ENCODE measurements around the gene OR5C1. TPM values are rescaled to one million over a fixed set of nuclear protein-coding genes. Genes with fewer than 3 reads are reported as not detected.
A peak's percentile ranks its signal among the peaks of the same experiment; 100 is the strongest.
"Not testable (repeated sequence)": the region's sequence is repeated elsewhere in the genome, so short reads cannot be mapped to it uniquely, and the experiment has no call there.

OR5C1 gene
- total RNA-seq, 1 experiment from 2014 or later, result not detected

- intact Hi-C loops (cut with micrococcal nuclease; ENCODE audit: unreplicated experiment); ATAC-seq; H3K4me3 ChIP-seq (ENCODE audit: low read depth in 2 of 2, low read length in 2 of 2); POLR2A ChIA-PET; H3K4me1 ChIP-seq (ENCODE audit: control insufficient read depth, insufficient read depth, low read length); BruUV-seq (replicated peaks); H3K9me3 ChIP-seq (ENCODE audit: control insufficient read depth, insufficient read depth, low read depth, low read length); H3K36me3 ChIP-seq (ENCODE audit: control insufficient read depth, insufficient read depth, low read length); in situ Hi-C loops (cut with HindIII; ENCODE audit: low pct_unique_long_range_greater_than_20kb, low sequenced_read_pairs); H3K27me3 ChIP-seq (ENCODE audit: control insufficient read depth, insufficient read depth, low read length); H3K27ac ChIP-seq (ENCODE audit: low read length); DNase-seq (ENCODE audit: low read depth, low spot score): not testable (repeated sequence)
- CTCF ChIA-PET, result interaction anchor here (1.0 kb wide), 1 partner anchor 311 kb away, joined by 3 read pairs; no protein-coding TSS in a partner anchor
These were observed 20.5 kb downstream of the OR5C1 start for GRCh38 chr9:122809261-122809660.

- ATAC-seq, result peak; percentile 95
These were observed 21.7 kb downstream of the OR5C1 start for GRCh38 chr9:122810306-122810946.

GRCh38 chr9:122812736-122813135 is 24.0 kb downstream of the OR5C1 start:
- CTCF ChIA-PET, result interaction anchor here (0.7 kb wide), 1 partner anchor 197 kb away, joined by 4 read pairs; no protein-coding TSS in a partner anchor
- POLR2A ChIA-PET, result no interaction called here
- in situ Hi-C loops (cut with HindIII; ENCODE audit: low pct_unique_long_range_greater_than_20kb, low sequenced_read_pairs), result no loop called here
- H3K36me3 ChIP-seq (ENCODE audit: control insufficient read depth, insufficient read depth, low read length), result no peaks in the 10 kb centered on the region
- intact Hi-C loops (cut with micrococcal nuclease; ENCODE audit: unreplicated experiment), result loop anchor here (5.0 to 10.0 kb wide), 2 partner anchors 460 to 688 kb away; no protein-coding TSS in a partner anchor
- H3K9me3 ChIP-seq (ENCODE audit: control insufficient read depth, insufficient read depth, low read depth, low read length), result no peaks in the 10 kb centered on the region
- no peak overlapping the region for H3K4me3 ChIP-seq (ENCODE audit: low read depth in 2 of 2, low read length in 2 of 2)
- no peak overlapping the region for H3K27ac ChIP-seq (ENCODE audit: low read length)
- ATAC-seq, result no peak
- no peak for TF ChIP-seq POLR2AphosphoS5 (IDR thresholded peaks at IDR 0.05; ENCODE audit: low read depth, low read length)
- no peak for TF ChIP-seq CTCF (IDR thresholded peaks at IDR 0.05)
- TF ChIP-seq TCF7L2 (IDR thresholded peaks at IDR 0.05; ENCODE audit: low read depth, low read length), result no peak
- no peak for TF ChIP-seq SIN3A (IDR thresholded peaks at IDR 0.05; ENCODE audit: borderline replicate concordance, insufficient read depth, low read depth, low read length)
- no peak for TF ChIP-seq REST (IDR thresholded peaks at IDR 0.05; ENCODE audit: insufficient read depth in 1 of 2, low read depth in 2 of 2, low read length in 1 of 2)
- BruUV-seq (replicated peaks), result no TSS peak
- H3K27me3 ChIP-seq (ENCODE audit: control insufficient read depth, insufficient read depth, low read length), result no peaks in the 10 kb centered on the region
- H3K4me1 ChIP-seq (ENCODE audit: control insufficient read depth, insufficient read depth, low read length), result no peaks in the 10 kb centered on the region
- DNase-seq (ENCODE audit: low read depth, low spot score), result no peak

More at GRCh38 chr9:122810306-122810946, 21.7 kb downstream of the OR5C1 start:
- intact Hi-C loops (cut with micrococcal nuclease; ENCODE audit: unreplicated experiment), result loop anchor here (1.0 to 10.0 kb wide), 3 partner anchors 345 to 686 kb away; no protein-coding TSS in a partner anchor
- Histone ChIP-seq H3K4me3 (ENCODE audit: low read depth in 2 of 2, low read length in 2 of 2) (no peak overlapping the region), H3K27ac (ENCODE audit: low read length) (no peak overlapping the region), H3K36me3 (ENCODE audit: control insufficient read depth, insufficient read depth, low read length) (no peaks in the 10 kb centered on the region), H3K4me1 (ENCODE audit: control insufficient read depth, insufficient read depth, low read length) (no peaks in the 10 kb centered on the region), H3K27me3 (ENCODE audit: control insufficient read depth, insufficient read depth, low read length) (no peaks in the 10 kb centered on the region), H3K9me3 (ENCODE audit: control insufficient read depth, insufficient read depth, low read depth, low read length) (no peaks in the 10 kb centered on the region)
- ChIA-PET POLR2A (no interaction called here), CTCF (interaction anchor here (0.9 kb wide), 1 partner anchor 311 kb away, joined by 3 read pairs; no protein-coding TSS in a partner anchor)
- peak; percentile 47 for DNase-seq (ENCODE audit: low read depth, low spot score)
- in situ Hi-C loops (cut with HindIII; ENCODE audit: low pct_unique_long_range_greater_than_20kb, low sequenced_read_pairs), result no loop called here
- no TSS peak for BruUV-seq (replicated peaks)
- TF ChIP-seq CTCF (IDR thresholded peaks at IDR 0.05), result peak; percentile 73
- no peak for TF ChIP-seq TCF7L2 (IDR thresholded peaks at IDR 0.05; ENCODE audit: low read depth, low read length)
